ENCODE results near the gene PRDM5.

DNA sequence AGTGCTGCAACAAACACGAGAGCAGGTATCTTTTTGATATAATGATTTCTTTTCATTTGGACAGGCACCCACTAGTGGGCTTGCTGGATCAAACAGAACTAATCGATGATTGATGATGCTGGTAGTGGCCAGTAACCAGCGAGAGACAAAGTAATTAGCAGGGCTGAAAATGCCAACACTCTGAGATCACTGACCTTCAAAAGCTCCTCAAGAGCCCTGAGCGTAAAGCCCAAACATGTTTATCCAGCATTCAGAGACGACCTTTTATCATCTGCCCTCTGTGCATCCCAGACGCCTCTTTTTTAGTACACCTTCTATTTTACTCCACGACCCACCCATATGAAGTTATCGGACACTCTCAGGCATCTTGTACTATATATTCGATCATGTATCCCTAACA lies 186.2 kb downstream of the PRDM5 start:
- TF ChIP-seq, protein P1, sequence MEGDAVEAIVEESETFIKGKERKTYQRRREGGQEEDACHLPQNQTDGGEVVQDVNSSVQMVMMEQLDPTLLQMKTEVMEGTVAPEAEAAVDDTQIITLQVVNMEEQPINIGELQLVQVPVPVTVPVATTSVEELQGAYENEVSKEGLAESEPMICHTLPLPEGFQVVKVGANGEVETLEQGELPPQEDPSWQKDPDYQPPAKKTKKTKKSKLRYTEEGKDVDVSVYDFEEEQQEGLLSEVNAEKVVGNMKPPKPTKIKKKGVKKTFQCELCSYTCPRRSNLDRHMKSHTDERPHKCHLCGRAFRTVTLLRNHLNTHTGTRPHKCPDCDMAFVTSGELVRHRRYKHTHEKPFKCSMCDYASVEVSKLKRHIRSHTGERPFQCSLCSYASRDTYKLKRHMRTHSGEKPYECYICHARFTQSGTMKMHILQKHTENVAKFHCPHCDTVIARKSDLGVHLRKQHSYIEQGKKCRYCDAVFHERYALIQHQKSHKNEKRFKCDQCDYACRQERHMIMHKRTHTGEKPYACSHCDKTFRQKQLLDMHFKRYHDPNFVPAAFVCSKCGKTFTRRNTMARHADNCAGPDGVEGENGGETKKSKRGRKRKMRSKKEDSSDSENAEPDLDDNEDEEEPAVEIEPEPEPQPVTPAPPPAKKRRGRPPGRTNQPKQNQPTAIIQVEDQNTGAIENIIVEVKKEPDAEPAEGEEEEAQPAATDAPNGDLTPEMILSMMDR (IDR thresholded peaks at IDR 0.05; ENCODE audit: insufficient read depth, low read depth, low read length) = no peak
- TF ChIP-seq EZH2 (IDR thresholded peaks at IDR 0.05; ENCODE audit: insufficient read depth, low read length) = no peak
